GM18499 (cell line): ENCODE data around the gene PLXNA4.

ENCODE experiments used
- ATAC-seq: cut with Tn5 transposase; IDR thresholded peaks from one replicate; pipeline ENCODE4 v1.9.1; 2021; ENCODE audit warnings: moderate number of reproducible peaks; ENCODE audit not compliant: insufficient read depth, unreplicated experiment

Gene PLXNA4

GRCh38 chr7:132450696-132451095 lies 125.6 kb downstream of the PLXNA4 start:
- no peak for ATAC-seq

- no peak for ATAC-seq
Measured at GRCh38 chr7:132450188-132450587, 126.1 kb downstream of the PLXNA4 start.

GRCh38 chr7:132446666-132447278 lies 129.5 kb downstream of the PLXNA4 start:
- ATAC-seq: no peak

GRCh38 chr7:132446260-132446659 lies 130.0 kb downstream of the PLXNA4 start:
- no peak for ATAC-seq

- no peak for ATAC-seq
Measured at GRCh38 chr7:132443761-132444520, 132.3 kb downstream of the PLXNA4 start.

- no peak for ATAC-seq
Measured at GRCh38 chr7:132441935-132442334, 134.3 kb downstream of the PLXNA4 start.

GRCh38 chr7:132440151-132440550 lies 136.1 kb downstream of the PLXNA4 start:
- ATAC-seq: no peak

- no peak for ATAC-seq
Measured at GRCh38 chr7:132438926-132439325, 137.3 kb downstream of the PLXNA4 start.

- no peak for ATAC-seq
Measured at GRCh38 chr7:132437730-132438129, 138.5 kb downstream of the PLXNA4 start.

GRCh38 chr7:132436121-132436520 lies 140.1 kb downstream of the PLXNA4 start:
- no peak for ATAC-seq

GRCh38 chr7:132435016-132435990 lies 141.0 kb downstream of the PLXNA4 start:
- ATAC-seq: no peak

GRCh38 chr7:132434041-132434440 lies 142.2 kb downstream of the PLXNA4 start:
- no peak for ATAC-seq

- no peak for ATAC-seq
Measured at GRCh38 chr7:132433301-132433700, 143.0 kb downstream of the PLXNA4 start.

GRCh38 chr7:132430861-132431822 lies 145.1 kb downstream of the PLXNA4 start:
- ATAC-seq: no peak

- ATAC-seq: no peak
Measured at GRCh38 chr7:132430041-132430855, 146.0 kb downstream of the PLXNA4 start.

GRCh38 chr7:132429181-132429580 lies 147.1 kb downstream of the PLXNA4 start:
- no peak for ATAC-seq

GRCh38 chr7:132428247-132428919 lies 147.9 kb downstream of the PLXNA4 start:
- ATAC-seq: no peak

- ATAC-seq: no peak
Measured at GRCh38 chr7:132425942-132426341, 150.3 kb downstream of the PLXNA4 start.
